PC-3 (cell line): ENCODE measurements around the gene TMEM86B.

Experiments used
- EZH2 ChIP-seq: fragments of 300-600 bp; sonication (generic); IDR thresholded peaks from one replicate; pipeline ENCODE4 v1.6.1; 2017; ENCODE audit warnings: antibody characterized with exemption, mild to moderate bottlenecking, low read length; ENCODE audit not compliant: unreplicated experiment
- EZH2phosphoT487 ChIP-seq: fragments of 300-600 bp; sonication (generic); IDR thresholded peaks from 2 replicates; pipeline ENCODE4 v1.6.1; 2018; ENCODE audit warnings: mild to moderate bottlenecking, antibody characterized with exemption, low read length, borderline replicate concordance
- TF ChIP-seq, protein P1 (sequence below): fragments of 300-600 bp; sonication (generic); conservative IDR thresholded peaks from 2 replicates; pipeline ENCODE4 v1.5.1; 2017; ENCODE audit warnings: antibody characterized with exemption, low read depth, mild to moderate bottlenecking, low read length

DNA sequence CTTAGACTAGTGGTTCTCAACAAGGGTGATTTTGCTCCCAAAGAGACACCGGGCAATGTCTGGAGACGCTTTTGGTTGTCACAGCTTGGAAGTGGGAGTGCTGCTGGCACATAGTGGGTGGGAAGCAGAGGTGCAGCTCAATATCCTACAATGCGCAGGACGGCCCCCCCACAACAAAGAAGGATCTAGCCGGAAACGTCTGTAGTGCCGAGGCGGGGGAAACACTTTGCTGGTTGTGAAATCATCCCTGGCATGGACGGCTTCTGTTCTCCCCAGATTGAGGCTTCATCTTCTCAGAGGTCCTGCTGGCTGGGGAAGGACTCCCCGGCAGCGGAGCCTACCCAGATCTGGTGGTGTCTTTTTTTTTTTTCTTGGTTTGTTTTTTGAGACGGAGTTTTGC lies 35.1 kb downstream of the TMEM86B start:
- TF ChIP-seq, protein P1, sequence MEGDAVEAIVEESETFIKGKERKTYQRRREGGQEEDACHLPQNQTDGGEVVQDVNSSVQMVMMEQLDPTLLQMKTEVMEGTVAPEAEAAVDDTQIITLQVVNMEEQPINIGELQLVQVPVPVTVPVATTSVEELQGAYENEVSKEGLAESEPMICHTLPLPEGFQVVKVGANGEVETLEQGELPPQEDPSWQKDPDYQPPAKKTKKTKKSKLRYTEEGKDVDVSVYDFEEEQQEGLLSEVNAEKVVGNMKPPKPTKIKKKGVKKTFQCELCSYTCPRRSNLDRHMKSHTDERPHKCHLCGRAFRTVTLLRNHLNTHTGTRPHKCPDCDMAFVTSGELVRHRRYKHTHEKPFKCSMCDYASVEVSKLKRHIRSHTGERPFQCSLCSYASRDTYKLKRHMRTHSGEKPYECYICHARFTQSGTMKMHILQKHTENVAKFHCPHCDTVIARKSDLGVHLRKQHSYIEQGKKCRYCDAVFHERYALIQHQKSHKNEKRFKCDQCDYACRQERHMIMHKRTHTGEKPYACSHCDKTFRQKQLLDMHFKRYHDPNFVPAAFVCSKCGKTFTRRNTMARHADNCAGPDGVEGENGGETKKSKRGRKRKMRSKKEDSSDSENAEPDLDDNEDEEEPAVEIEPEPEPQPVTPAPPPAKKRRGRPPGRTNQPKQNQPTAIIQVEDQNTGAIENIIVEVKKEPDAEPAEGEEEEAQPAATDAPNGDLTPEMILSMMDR: no peak
- TF ChIP-seq EZH2 (no peak), EZH2phosphoT487 (no peak)
